ENCODE measurements around the gene PLPPR3.
"Not testable (repeated sequence)": the region's sequence is repeated elsewhere in the genome, so short reads cannot be mapped to it uniquely, and the experiment has no call there.

The PLPPR3 gene

GRCh38 chr19:853614-854220 is 32.0 kb upstream of the PLPPR3 start:
- not testable (repeated sequence) for DNase-seq

GRCh38 chr19:853014-853585 is 31.3 kb upstream of the PLPPR3 start:
- DNase-seq, result no peak

GRCh38 chr19:852136-853013 is 30.6 kb upstream of the PLPPR3 start, which contains the start of gene ELANE:
ELANE (plus strand) TSS chr19:852303; CDS start chr19:852329, 26 bp downstream.
- DNase-seq, result no peak

GRCh38 chr19:850979-851335 is 29.2 kb upstream of the PLPPR3 start:
- DNase-seq, result no peak

- no peak for DNase-seq
These were observed 28.6 kb upstream of the PLPPR3 start for GRCh38 chr19:850221-850978.

- DNase-seq, result not testable (repeated sequence)
These were observed 27.4 kb upstream of the PLPPR3 start for GRCh38 chr19:849195-849594.

- no peak for DNase-seq
These were observed 26.7 kb upstream of the PLPPR3 start for GRCh38 chr19:848386-848921.

GRCh38 chr19:845707-846521 is 24.2 kb upstream of the PLPPR3 start:
- DNase-seq, result no peak

GRCh38 chr19:844546-844971 is 22.8 kb upstream of the PLPPR3 start:
- DNase-seq, result no peak

GRCh38 chr19:843836-844545 is 22.2 kb upstream of the PLPPR3 start:
- no peak for DNase-seq

- no peak for DNase-seq
These were observed 21.6 kb upstream of the PLPPR3 start for GRCh38 chr19:843180-843835.

- DNase-seq, result not testable (repeated sequence)
These were observed 21.0 kb upstream of the PLPPR3 start for GRCh38 chr19:842802-843179.

- no peak for DNase-seq
These were observed 18.9 kb upstream of the PLPPR3 start, which contains the start of gene PRTN3 for GRCh38 chr19:840519-841206. PRTN3 (plus strand) TSS chr19:840999; CDS start chr19:841009, 10 bp downstream.

GRCh38 chr19:835210-835810 is 13.6 kb upstream of the PLPPR3 start:
- DNase-seq, result no peak

- DNase-seq, result no peak
These were observed 12.5 kb upstream of the PLPPR3 start for GRCh38 chr19:834216-834615.

- no peak for DNase-seq
These were observed 9.9 kb upstream of the PLPPR3 start for GRCh38 chr19:831407-832369.

- no peak for DNase-seq
These were observed 7.5 kb upstream of the PLPPR3 start for GRCh38 chr19:829129-829758.
